Measurements from ENCODE around the gene RSRP1. TPM values are rescaled to one million over a fixed set of nuclear protein-coding genes. Genes with fewer than 3 reads are reported as not detected.
"Not testable (repeated sequence)": the region's sequence is repeated elsewhere in the genome, so short reads cannot be mapped to it uniquely, and the experiment has no call there.

Gene RSRP1
- polyA plus RNA-seq (2011; rRNA removed) (45.0 and 50.6 TPM in 2 replicates), polyA plus RNA-seq (2017; fragmentation: RNase III; extraction: RNeasy Plus Mini Kit Qiagen cat#74134 plus additional on column Dnase treatment) (32.8 to 36.2 TPM (median 34.5 TPM) in 3 replicates), polyA minus RNA-seq (2011; rRNA and poly(A)+ RNA removed) (24.4 and 24.7 TPM in 2 replicates)
- 13.9 and 17.4 TPM in 2 replicates for polyA plus RNA-seq (2012; cell fraction: cytosol; rRNA removed)
- 67.3 and 70.0 TPM in 2 replicates for polyA plus RNA-seq (2012; cell fraction: nucleus; rRNA removed)

GRCh38 chr1:25247024-25247828, at the start of gene RSRP1:
Gene RSRP1 (minus strand): TSS chr1:25247454. CDS start chr1:25246963, 491 bp downstream.
- CTCF ChIA-PET, result interaction anchor here (1.0 kb wide), 1 partner anchor 10 kb away, joined by 3 read pairs; no protein-coding TSS in a partner anchor
- 2% methylated on average over 29 of the region's 79 CpGs for WGBS (ENCODE audit: missing lambda C conversion rate)
- Histone ChIP-seq H3K27ac (peak within 1 kb of the TSS; percentile 98 to 99), H3K4me2 (peak within 1 kb of the TSS; percentile 97), H3K9me3 (no peaks in the 10 kb centered on the region), H3K4me1 (peaks cover 14% of the 10 kb centered on the region; the same call in 2 of the 3 replicates), H3K4me3 (peak within 1 kb of the TSS; percentile 89)
- ATAC-seq (peak; percentile 88 to 92), DNase-seq (ENCODE audit: low read depth in 1 of 2, low spot score in 1 of 2) (peak; percentile 96 to 98), FAIRE-seq (no peak)
- TF ChIP-seq CEBPB (IDR thresholded peaks at IDR 0.05) (peak; percentile 17 to 77; a peak in 3 of 4 replicates), JUN (IDR thresholded peaks at IDR 0.05) (peak; percentile 92 to 93), POLR2A (IDR thresholded peaks at IDR 0.05; ENCODE audit: low read length) (peak; percentile 99), BCL3 (IDR thresholded peaks at IDR 0.05) (peak; percentile 98), RCOR1 (IDR thresholded peaks at IDR 0.05; ENCODE audit: low read depth, low read length) (no peak), REST (IDR thresholded peaks at IDR 0.05) (peak; percentile 30; the same call in 1 of the 2 replicates), FOXS1 (CRISPR knock-in tag; IDR thresholded peaks at IDR 0.05) (no peak), PHF8 (IDR thresholded peaks at IDR 0.05; ENCODE audit: borderline replicate concordance, low read depth) (peak; percentile 97), E2F6 (IDR thresholded peaks at IDR 0.05; ENCODE audit: borderline replicate concordance, low read depth) (0 out of 2 replicates have a peak, but pooled peaks have one; percentile 5)
- POLR2A ChIA-PET, result interaction anchor here (0.5 to 1.4 kb wide), 16 partner anchors 8 to 572 kb away, joined by 3 to 36 read pairs (median 4); partner anchors contain the start of genes CLIC4, MACO1 and SYF2

- POLR2A ChIA-PET; H3K9me3 ChIP-seq; ATAC-seq; H3K27ac ChIP-seq; DNase-seq (ENCODE audit: low read depth in 1 of 2, low spot score in 1 of 2); H3K4me1 ChIP-seq; H3K4me2 ChIP-seq; H3K4me3 ChIP-seq; FAIRE-seq; CTCF ChIA-PET: not testable (repeated sequence)
- no CpG with 5 or more reads among the region's 8 CpGs for WGBS (ENCODE audit: missing lambda C conversion rate)
Measured at GRCh38 chr1:25296501-25296900, 49.2 kb upstream of the RSRP1 start.

GRCh38 chr1:25294889-25295826, 47.9 kb upstream of the RSRP1 start:
- ATAC-seq; H3K27ac ChIP-seq; H3K9me3 ChIP-seq; CTCF ChIA-PET; H3K4me1 ChIP-seq; POLR2A ChIA-PET; DNase-seq (ENCODE audit: low read depth in 1 of 2, low spot score in 1 of 2); H3K4me3 ChIP-seq; FAIRE-seq; H3K4me2 ChIP-seq: not testable (repeated sequence)
- WGBS (ENCODE audit: missing lambda C conversion rate), result no CpG with 5 or more reads among the region's 14 CpGs

- no CpG with 5 or more reads among the region's 2 CpGs for WGBS (ENCODE audit: missing lambda C conversion rate)
- ATAC-seq; H3K4me2 ChIP-seq; POLR2A ChIA-PET; H3K27ac ChIP-seq; H3K4me3 ChIP-seq; CTCF ChIA-PET; H3K9me3 ChIP-seq; FAIRE-seq; DNase-seq (ENCODE audit: low read depth in 1 of 2, low spot score in 1 of 2); H3K4me1 ChIP-seq: not testable (repeated sequence)
Measured at GRCh38 chr1:25293426-25293825, 46.2 kb upstream of the RSRP1 start.

GRCh38 chr1:25290043-25290442, 42.8 kb upstream of the RSRP1 start:
- POLR2A ChIA-PET; H3K4me1 ChIP-seq; H3K27ac ChIP-seq; FAIRE-seq; H3K4me2 ChIP-seq; H3K9me3 ChIP-seq; CTCF ChIA-PET; DNase-seq (ENCODE audit: low read depth in 1 of 2, low spot score in 1 of 2); H3K4me3 ChIP-seq: not testable (repeated sequence)
- no CpG with 5 or more reads among the region's 6 CpGs for WGBS (ENCODE audit: missing lambda C conversion rate)
- ATAC-seq, result peak; percentile 34 to 59; a peak in 2 of 6 replicates

- FAIRE-seq; POLR2A ChIA-PET; DNase-seq (ENCODE audit: low read depth in 1 of 2, low spot score in 1 of 2); H3K27ac ChIP-seq; H3K9me3 ChIP-seq; H3K4me2 ChIP-seq; H3K4me1 ChIP-seq; H3K4me3 ChIP-seq; CTCF ChIA-PET; ATAC-seq: not testable (repeated sequence)
- WGBS (ENCODE audit: missing lambda C conversion rate), result 100% methylated on average over 1 of the region's 8 CpGs
Measured at GRCh38 chr1:25288573-25289101, 41.4 kb upstream of the RSRP1 start.
